Esophagus muscularis mucosa (tissue), 4 donors: ENCODE data around the gene PLET1.
A peak's percentile ranks its signal among the peaks of the same experiment; 100 is the strongest.

ENCODE experiments used
- EP300 ChIP-seq: sonication (generic); formaldehyde crosslinking; IDR thresholded peaks from one replicate; pipeline ENCODE4 v1.6.1; 2017; ENCODE audit warnings: antibody characterized with exemption
- POLR2AphosphoS5 ChIP-seq, 2 donors: sonication (generic); formaldehyde crosslinking; IDR thresholded peaks; one replicate each; pipeline ENCODE4 v1.6.1; 2017; ENCODE audit warnings: antibody characterized with exemption in 2 of 2
- TF ChIP-seq, protein P1 (sequence below), 3 experiments: fragments of 200-600 bp in 2 of 3; fragments of 450-650 bp in 1 of 3; sonication (generic) in 2 of 3; IDR thresholded peaks; one replicate each; pipeline ENCODE4 v1.5.1; 2017 to 2019; ENCODE audit warnings: antibody characterized with exemption in 3 of 3, mild to moderate bottlenecking in 2 of 3, moderate library complexity in 1 of 3

- TF ChIP-seq, protein P1, sequence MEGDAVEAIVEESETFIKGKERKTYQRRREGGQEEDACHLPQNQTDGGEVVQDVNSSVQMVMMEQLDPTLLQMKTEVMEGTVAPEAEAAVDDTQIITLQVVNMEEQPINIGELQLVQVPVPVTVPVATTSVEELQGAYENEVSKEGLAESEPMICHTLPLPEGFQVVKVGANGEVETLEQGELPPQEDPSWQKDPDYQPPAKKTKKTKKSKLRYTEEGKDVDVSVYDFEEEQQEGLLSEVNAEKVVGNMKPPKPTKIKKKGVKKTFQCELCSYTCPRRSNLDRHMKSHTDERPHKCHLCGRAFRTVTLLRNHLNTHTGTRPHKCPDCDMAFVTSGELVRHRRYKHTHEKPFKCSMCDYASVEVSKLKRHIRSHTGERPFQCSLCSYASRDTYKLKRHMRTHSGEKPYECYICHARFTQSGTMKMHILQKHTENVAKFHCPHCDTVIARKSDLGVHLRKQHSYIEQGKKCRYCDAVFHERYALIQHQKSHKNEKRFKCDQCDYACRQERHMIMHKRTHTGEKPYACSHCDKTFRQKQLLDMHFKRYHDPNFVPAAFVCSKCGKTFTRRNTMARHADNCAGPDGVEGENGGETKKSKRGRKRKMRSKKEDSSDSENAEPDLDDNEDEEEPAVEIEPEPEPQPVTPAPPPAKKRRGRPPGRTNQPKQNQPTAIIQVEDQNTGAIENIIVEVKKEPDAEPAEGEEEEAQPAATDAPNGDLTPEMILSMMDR (IDR thresholded peaks at IDR 0.05) = peak in 1 of 3 experiments; percentile 2
- TF ChIP-seq EP300 (no peak), POLR2AphosphoS5 (IDR thresholded peaks at IDR 0.05) (no peak)
Observed at GRCh38 chr11:112226831-112227401, 33.7 kb downstream of the PLET1 start.
